K562 (cell line): Measurements from ENCODE around the gene SIRT7. TPM values are rescaled to one million over a fixed set of nuclear protein-coding genes. Genes with fewer than 3 reads are reported as not detected.

Experiments used
- ARNT ChIP-seq, 2 experiments: fragments of 450-650 bp; IDR thresholded peaks; 2 replicates each; pipeline ENCODE4 v1.6.1; 2016; ENCODE audit warnings: mild to moderate bottlenecking in 1 of 2
- BDP1 ChIP-seq: IDR thresholded peaks from 3 replicates; pipeline ENCODE4 v1.6.1; 2011; ENCODE audit not compliant: insufficient read length, insufficient read depth
- CBFA2T2 ChIP-seq: fragments of 450-650 bp; conservative IDR thresholded peaks from 2 replicates; pipeline ENCODE4 v1.6.1; 2017; ENCODE audit warnings: mild to moderate bottlenecking
- EP300 ChIP-seq: IDR thresholded peaks from 2 replicates; pipeline ENCODE4 v1.6.1; 2012; ENCODE audit warnings: low read length, improper control_type of control experiment
- HNRNPL ChIP-seq: fragments of 200-400 bp; formaldehyde crosslinking; IDR thresholded peaks from 2 replicates; pipeline ENCODE4 v1.6.1; 2017; ENCODE audit warnings: low read depth, mild to moderate bottlenecking, low read length
- KLF10 ChIP-seq: fragments of 250-450 bp; sonication (Bioruptor Pico); IDR thresholded peaks from 2 replicates; pipeline ENCODE4 v1.6.1; 2021; ENCODE audit warnings: matching md5 sums
- KLF6 ChIP-seq: fragments of 250-450 bp; sonication (Bioruptor Pico); IDR thresholded peaks from 2 replicates; pipeline ENCODE4 v1.4.0; 2020; ENCODE audit warnings: mild to moderate bottlenecking, moderate library complexity, borderline replicate concordance
- MAFG ChIP-seq: fragments of 450-650 bp; conservative IDR thresholded peaks from 2 replicates; pipeline ENCODE4 v1.6.1; 2016; ENCODE audit warnings: missing genetic modification characterization, missing compliant biosample characterization
- RBM22 ChIP-seq: fragments of 200-400 bp; formaldehyde crosslinking; IDR thresholded peaks from 2 replicates; pipeline ENCODE4 v1.6.1; 2018; ENCODE audit warnings: low read length, low read depth; ENCODE audit not compliant: poor library complexity, severe bottlenecking
- SIRT6 ChIP-seq: IDR thresholded peaks from one replicate; pipeline ENCODE4 v1.6.1; 2012; ENCODE audit warnings: low read depth, mild to moderate bottlenecking, control low read depth, inconsistent platforms, low read length, moderate library complexity
- SMARCE1 ChIP-seq: fragments of 450-650 bp; IDR thresholded peaks from 2 replicates; pipeline ENCODE4 v1.7.1; 2016; ENCODE audit warnings: mild to moderate bottlenecking
- SRF ChIP-seq, 2 experiments: fragments of 250-450, 450-650 bp in 1 of 2; sonication (Bioruptor Pico) in 1 of 2; sonication (generic) in 1 of 2; formaldehyde crosslinking; IDR thresholded peaks; 2 replicates each; pipeline versions ENCODE4 v1.5.0 to v1.5.1; 2020 to 2022; ENCODE audit warnings: mild to moderate bottlenecking in 1 of 2, missing genetic modification reagents in 1 of 2
- TAF1 ChIP-seq: IDR thresholded peaks from 2 replicates; pipeline ENCODE4 v1.6.1; 2011; ENCODE audit warnings: mild to moderate bottlenecking, low read length, moderate library complexity; ENCODE audit not compliant: insufficient read depth, control insufficient read depth, severe bottlenecking; ENCODE audit errors: extremely low read depth
- ZKSCAN3 ChIP-seq: fragments of 250-450 bp; sonication (Bioruptor Pico); IDR thresholded peaks from 2 replicates; pipeline ENCODE4 v1.4.0; 2020
- polyA plus RNA-seq, 8 experiments: library from polyadenylated mRNA; depleted of rRNA in 4 of 8; stranded (reverse) in 5 of 8; unstranded in 3 of 8; fragments of >200 nt; fragmentation: Nextera tagmentation in 2 of 8; fragmentation: Illumina TruSeq in 1 of 8; extraction: Ambion mirVana in 2 of 8; extraction: Trizol in 1 of 8; gene quantifications; 2 replicates each; pipeline versions ENCODE4 v1.2.1 to v1.2.3, GENCODE V29; 2011 to 2014; ENCODE audit warnings: inconsistent platforms in 1 of 8, missing spikeins in 1 of 8
- total RNA-seq, 7 experiments: library from RNA; depleted of rRNA in 6 of 7; stranded (reverse); fragments of >200 nt in 6 of 7; fragmentation: Illumina TruSeq in 2 of 7; extraction: Trizol in 2 of 7; gene quantifications; 2 replicates each; pipeline versions ENCODE4 v1.2.1 to v1.2.3, GENCODE V29; 2011 to 2021; ENCODE audit warnings: low replicate concordance in 1 of 7
- TF ChIP-seq, protein P1 (sequence below): fragments of 450-650 bp; IDR thresholded peaks from 2 replicates; pipeline ENCODE4 v1.6.1; 2016; ENCODE audit warnings: low read depth
- TF ChIP-seq, protein P2 (sequence below), 3 experiments: fragments of 200-800 bp in 1 of 3; sonication (Bioruptor generic) in 1 of 3; sonication (generic) in 1 of 3; formaldehyde crosslinking in 1 of 3; IDR thresholded peaks; 2 replicates each; pipeline versions ENCODE4 v1.6.1 to v1.8.0; 2016 to 2022; ENCODE audit warnings: mild to moderate bottlenecking in 2 of 3, missing compliant biosample characterization in 2 of 3, missing genetic modification characterization in 2 of 3, missing genetic modification reagents in 1 of 3
- TF ChIP-seq, protein P3 (sequence below), 2 experiments: IDR thresholded peaks; 2 replicates each; pipeline ENCODE4 v1.6.1; 2011; ENCODE audit warnings: borderline replicate concordance in 1 of 2, control low read depth in 1 of 2, low read depth in 1 of 2, low read length in 1 of 2, mild to moderate bottlenecking in 1 of 2, mixed read lengths in 1 of 2, moderate library complexity in 1 of 2; ENCODE audit not compliant: insufficient read depth in 1 of 2, insufficient read length in 1 of 2, poor library complexity in 1 of 2, severe bottlenecking in 1 of 2; ENCODE audit errors: extremely low read depth in 1 of 2

Gene SIRT7
- total and polyA plus RNA-seq, 9 of the 15 experiments (the other 6 are each of a cell fraction or from before 2014, with no cell fraction given) = 1.6 to 54.8 (median 20.3) TPM

- TF ChIP-seq, protein P1, sequence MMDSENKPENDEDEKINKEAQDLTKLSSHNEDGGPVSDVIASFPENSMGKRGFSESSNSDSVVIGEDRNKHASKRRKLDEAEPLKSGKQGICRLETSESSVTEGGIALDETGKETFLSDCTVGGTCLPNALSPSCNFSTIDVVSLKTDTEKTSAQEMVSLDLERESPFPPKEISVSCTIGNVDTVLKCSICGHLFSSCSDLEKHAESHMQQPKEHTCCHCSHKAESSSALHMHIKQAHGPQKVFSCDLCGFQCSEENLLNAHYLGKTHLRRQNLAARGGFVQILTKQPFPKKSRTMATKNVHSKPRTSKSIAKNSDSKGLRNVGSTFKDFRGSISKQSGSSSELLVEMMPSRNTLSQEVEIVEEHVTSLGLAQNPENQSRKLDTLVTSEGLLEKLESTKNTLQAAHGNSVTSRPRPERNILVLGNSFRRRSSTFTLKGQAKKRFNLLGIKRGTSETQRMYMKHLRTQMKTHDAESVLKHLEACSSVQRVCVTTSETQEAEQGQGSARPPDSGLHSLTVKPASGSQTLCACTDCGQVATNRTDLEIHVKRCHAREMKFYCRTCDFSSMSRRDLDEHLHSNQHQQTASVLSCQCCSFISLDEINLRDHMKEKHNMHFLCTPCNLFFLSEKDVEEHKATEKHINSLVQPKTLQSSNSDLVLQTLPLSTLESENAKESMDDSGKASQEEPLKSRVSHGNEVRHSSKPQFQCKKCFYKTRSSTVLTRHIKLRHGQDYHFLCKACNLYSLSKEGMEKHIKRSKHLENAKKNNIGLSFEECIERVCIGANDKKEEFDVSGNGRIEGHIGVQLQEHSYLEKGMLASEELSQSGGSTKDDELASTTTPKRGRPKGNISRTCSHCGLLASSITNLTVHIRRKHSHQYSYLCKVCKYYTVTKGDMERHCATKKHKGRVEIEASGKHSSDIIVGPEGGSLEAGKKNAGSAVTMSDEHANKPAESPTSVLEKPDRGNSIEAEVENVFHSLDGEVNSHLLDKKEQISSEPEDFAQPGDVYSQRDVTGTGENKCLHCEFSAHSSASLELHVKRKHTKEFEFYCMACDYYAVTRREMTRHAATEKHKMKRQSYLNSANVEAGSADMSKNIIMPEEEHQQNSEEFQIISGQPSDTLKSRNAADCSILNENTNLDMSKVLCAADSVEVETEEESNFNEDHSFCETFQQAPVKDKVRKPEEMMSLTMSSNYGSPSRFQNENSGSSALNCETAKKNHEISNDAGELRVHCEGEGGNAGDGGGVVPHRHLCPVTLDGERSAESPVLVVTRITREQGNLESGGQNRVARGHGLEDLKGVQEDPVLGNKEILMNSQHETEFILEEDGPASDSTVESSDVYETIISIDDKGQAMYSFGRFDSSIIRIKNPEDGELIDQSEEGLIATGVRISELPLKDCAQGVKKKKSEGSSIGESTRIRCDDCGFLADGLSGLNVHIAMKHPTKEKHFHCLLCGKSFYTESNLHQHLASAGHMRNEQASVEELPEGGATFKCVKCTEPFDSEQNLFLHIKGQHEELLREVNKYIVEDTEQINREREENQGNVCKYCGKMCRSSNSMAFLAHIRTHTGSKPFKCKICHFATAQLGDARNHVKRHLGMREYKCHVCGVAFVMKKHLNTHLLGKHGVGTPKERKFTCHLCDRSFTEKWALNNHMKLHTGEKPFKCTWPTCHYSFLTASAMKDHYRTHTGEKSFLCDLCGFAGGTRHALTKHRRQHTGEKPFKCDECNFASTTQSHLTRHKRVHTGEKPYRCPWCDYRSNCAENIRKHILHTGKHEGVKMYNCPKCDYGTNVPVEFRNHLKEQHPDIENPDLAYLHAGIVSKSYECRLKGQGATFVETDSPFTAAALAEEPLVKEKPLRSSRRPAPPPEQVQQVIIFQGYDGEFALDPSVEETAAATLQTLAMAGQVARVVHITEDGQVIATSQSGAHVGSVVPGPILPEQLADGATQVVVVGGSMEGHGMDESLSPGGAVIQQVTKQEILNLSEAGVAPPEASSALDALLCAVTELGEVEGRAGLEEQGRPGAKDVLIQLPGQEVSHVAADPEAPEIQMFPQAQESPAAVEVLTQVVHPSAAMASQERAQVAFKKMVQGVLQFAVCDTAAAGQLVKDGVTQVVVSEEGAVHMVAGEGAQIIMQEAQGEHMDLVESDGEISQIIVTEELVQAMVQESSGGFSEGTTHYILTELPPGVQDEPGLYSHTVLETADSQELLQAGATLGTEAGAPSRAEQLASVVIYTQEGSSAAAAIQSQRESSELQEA = no peak
- TF ChIP-seq, protein P2, sequence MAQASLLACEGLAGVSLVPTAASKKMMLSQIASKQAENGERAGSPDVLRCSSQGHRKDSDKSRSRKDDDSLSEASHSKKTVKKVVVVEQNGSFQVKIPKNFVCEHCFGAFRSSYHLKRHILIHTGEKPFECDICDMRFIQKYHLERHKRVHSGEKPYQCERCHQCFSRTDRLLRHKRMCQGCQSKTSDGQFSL (CRISPR knock-in tag; IDR thresholded peaks at IDR 0.05) = peak; percentile 66; the same call in 1 of the 2 replicates
- TF ChIP-seq, protein P2 (tag; IDR thresholded peaks at IDR 0.05) = no peak
- peak; percentile 93 for TF ChIP-seq RBM22
- no peak for TF ChIP-seq ARNT (IDR thresholded peaks at IDR 0.05)
- TF ChIP-seq BDP1 = no peak
- TF ChIP-seq HNRNPL = peak; percentile 79; the same call in 1 of the 2 replicates
- TF ChIP-seq MAFG (tag) = no peak
- TF ChIP-seq TAF1 = peak; percentile 22
- no peak for TF ChIP-seq SMARCE1
- peak; percentile 75 for TF ChIP-seq SIRT6
- TF ChIP-seq, protein P3, sequence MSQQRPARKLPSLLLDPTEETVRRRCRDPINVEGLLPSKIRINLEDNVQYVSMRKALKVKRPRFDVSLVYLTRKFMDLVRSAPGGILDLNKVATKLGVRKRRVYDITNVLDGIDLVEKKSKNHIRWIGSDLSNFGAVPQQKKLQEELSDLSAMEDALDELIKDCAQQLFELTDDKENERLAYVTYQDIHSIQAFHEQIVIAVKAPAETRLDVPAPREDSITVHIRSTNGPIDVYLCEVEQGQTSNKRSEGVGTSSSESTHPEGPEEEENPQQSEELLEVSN (IDR thresholded peaks at IDR 0.05; ENCODE audit: borderline replicate concordance in 1 of 2, extremely low read depth in 1 of 2, insufficient read depth in 1 of 2, insufficient read length in 1 of 2, low read depth in 1 of 2, low read length in 1 of 2, poor library complexity in 1 of 2, severe bottlenecking in 1 of 2) = peak; percentile 15 to 45
- peak; percentile 5; the same call in 1 of the 2 replicates for TF ChIP-seq EP300
- no peak for TF ChIP-seq ZKSCAN3 (CRISPR knock-in tag)
- 0 out of 2 replicates have a peak, but pooled peaks have one; percentile 64 for TF ChIP-seq KLF6 (CRISPR knock-in tag)
- peak in 1 of 2 experiments; percentile 43; a peak in 1 of 4 replicates for TF ChIP-seq SRF (CRISPR knock-in tag; IDR thresholded peaks at IDR 0.05)
- peak; percentile 83; the same call in 1 of the 2 replicates for TF ChIP-seq KLF10
- peak; percentile 60 for TF ChIP-seq CBFA2T2
Observed at GRCh38 chr17:81867991-81868673, 49.8 kb downstream of the SIRT7 start (continued).
